Suppressor macrophage (primary cell): ENCODE measurements around the gene MALL.
A peak's percentile ranks its signal among the peaks of the same experiment; 100 is the strongest.
"Not testable (repeated sequence)": the region's sequence is repeated elsewhere in the genome, so short reads cannot be mapped to it uniquely, and the experiment has no call there.

Experiments used
- DNase-seq, 4 experiments: peaks; one replicate each; pipeline ENCODE4 v3.0.0-alpha.2; 2020 to 2022

Gene MALL

DNA sequence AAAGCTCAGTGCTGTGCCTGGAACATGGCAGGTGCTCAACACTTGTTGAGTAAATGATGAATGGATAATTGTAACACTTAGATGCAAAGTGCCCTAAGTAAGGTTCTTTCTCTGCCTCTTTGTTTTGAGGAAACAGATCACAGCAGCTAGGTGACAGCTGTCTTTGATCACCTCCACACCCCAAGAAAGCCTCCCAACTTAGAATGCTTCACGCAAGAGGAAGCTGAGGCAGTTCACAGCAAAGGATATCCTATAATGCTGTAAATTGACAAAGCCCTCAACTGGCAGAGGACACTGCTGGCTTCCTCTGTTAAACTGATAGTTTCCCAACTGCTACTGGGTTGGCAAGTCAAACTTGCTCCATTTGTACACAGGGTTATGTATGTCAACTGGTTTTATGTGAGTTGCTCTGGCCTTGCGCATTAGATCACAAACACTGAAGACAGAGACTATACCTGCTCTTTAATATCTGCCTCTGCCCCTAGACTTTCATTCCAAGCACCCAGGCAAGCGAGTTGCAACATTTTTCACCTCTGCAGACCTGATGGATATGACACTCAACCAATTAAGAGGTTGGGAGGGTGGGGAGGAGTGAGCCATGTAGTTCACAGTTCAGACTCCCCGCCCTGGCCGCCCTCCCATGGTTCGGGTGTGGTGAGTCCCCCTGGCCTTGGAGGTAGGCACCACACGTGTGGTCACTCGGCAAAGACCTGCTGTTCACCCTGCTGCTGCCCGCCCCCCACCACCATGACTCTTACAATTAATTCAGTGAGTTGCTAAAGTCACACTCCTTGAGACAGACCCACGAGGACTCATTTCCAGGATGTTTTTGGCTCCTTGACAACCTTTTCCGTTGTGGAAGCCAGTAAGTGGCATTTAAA is 4.8 kb upstream of the MALL start:
- DNase-seq = no peak

DNA sequence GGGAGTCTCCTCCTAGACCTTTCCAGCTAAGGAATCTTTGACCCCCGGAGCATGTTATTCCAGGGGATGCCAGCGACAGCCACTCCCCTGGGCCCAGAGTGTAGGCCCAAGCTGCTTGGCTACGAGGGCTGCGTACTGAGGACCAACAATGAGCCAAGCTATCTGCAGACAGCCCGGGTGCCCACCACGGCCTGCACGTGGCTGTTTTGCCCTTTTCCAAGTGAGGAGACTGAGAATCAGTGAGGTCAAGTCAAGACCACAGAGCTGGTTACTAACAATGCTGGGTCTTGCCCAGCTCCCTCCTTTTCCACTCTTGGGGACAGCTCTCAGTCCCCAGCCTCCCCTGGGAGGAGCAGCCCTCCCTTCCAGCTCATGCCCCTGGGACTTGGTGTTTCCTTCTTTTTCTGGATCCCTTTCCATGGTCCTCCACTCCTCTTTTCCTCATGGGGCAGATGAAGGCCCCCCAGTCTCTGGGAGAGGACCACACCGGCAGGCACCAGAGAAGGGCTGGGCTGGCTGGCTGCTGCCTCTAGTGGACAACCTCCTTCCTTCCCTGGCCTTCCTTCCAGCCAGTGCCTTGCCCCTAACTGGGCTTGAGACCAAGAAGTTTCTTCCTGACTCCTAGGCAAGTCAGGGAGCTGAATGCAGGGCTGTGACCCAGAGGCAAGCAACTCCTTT is 550 bp upstream of the MALL start:
- DNase-seq = peak in 3 of 4 experiments; percentile 14 to 23 (median 14)

DNA sequence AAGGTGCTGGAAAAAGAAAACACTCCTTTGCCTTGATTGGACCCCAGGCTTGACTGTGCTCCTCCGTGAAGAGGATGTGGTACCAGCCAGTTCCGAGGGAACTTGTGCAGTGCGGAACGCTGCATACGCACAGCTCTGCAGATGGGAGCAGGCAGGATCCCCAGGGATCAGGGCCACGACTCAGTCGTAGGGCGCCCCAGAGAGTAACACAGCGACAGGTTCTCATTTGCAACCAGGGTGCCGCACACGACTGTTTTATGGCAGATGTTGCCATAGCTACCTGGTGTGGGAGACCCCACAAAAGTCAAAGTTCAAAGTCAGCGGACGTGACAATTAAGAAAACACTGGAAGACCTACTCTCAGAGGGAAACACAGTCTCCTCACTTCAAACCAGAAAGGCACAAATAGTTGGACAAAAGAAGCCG is 779 bp downstream of the MALL start:
- DNase-seq = no peak

DNA sequence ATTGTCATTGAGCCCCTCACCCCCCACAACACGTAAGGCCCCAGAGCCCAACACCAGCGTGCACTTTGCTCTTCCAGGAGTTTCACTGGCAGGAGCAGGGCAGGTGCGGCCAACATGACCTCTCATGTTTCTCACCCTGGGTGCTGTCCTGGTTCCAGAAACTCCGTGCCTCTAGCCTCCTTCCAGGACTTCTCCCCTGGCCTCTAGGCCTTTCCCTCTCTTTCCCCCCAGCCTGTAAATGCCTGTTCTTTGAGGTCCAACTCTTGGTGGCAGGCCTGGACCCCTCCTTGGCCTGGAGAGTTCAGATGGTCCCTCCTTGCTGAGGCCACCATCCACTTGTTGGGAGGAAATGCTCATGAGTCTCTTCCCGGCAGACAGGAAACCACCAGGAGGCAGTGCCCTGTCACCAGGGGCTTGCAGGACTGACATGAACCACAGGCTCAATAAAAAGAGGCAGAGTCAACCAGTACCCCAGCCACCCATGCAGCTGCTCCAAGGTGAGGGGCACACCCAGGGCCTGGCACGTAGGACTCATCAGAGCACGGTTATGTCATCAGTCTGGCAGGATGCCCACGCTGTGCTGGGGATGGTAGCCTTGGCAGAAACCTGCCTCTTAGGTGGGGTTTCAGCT is 1.5 kb downstream of the MALL start:
- no peak for DNase-seq

DNA sequence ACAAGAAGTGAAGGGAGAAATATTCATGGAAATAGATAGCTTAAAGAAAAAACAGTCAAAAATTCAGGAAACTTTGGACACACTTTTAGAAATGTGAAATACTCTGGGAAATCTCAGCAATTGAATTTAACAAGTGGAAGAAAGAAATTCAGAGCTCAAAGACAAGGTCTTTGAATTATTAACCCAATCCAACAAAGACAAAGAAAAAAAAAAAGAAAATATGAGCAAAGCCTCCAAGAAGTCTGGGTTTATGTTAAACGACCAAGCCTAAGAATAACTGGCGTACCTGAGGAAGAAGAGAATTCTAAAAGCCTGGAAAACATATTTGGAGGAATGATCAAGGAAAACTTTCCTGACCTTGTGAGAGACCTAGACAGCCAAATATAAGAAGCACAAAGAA is 7.3 kb downstream of the MALL start:
- not testable (repeated sequence) for DNase-seq

DNA sequence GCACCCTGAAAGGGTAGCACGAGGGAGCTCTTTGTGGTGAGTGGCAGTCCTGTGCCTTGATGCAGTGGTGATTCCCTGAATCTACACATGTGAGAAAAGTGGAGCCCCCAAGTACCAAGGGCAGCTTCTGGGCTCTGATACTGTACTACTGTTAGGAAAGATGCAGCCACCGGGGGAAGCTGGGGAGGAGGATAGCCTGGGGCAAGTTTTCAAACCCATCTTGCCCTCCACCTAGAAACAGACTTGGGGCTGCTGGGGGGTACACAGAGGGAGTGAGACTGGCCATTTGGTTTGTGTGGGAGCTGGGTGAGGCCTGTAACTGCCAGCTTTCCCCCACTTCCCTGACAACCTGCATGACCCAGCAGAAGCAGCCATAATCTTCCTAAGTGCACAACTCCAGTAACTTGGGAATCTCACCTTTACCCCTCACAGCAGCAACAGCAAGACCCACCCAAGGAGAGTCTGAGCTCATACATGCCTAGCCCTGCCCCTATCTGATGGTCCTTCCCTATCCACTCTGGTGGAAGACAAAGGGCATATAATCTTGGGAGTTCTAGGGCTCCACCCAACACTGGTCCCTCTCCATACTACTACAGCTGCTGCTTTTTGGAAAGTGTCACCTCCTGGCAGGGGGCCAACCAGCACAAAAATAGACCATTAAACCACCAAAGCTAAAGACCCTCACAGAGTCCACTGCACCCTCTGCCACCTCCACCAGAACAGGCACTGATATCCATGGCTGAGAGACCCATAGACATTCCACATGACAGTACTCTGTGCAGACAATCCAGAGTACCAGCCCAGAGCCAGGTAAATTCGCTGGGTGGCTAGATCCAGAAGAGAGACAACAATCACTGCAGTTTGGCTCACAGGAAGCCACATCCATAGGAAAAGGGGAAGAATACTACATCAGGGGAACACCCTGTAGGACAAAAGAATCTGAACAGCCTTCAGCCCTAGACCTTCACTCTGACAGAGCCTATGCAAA is 8.2 kb downstream of the MALL start:
- peak in 1 of 4 experiments; percentile 6 for DNase-seq

DNA sequence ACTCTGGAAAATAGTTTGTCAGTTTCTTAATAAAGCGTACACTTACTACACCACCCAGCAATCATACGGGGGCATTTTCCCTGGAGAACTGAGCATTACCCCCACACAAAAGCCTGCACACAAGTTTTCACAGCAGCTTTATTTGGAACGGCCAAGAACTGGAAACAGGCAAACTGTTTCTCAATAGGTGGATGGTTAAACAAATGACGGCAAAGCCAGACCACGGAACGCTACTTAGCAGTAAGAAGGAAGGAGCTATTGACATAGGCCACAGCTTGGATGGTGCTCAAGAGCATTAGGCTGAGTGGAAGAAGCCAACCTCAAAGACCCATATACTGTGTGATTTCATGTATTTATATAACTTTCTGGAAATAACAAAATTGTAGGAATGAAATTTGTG is 9.0 kb downstream of the MALL start:
- DNase-seq = no peak

DNA sequence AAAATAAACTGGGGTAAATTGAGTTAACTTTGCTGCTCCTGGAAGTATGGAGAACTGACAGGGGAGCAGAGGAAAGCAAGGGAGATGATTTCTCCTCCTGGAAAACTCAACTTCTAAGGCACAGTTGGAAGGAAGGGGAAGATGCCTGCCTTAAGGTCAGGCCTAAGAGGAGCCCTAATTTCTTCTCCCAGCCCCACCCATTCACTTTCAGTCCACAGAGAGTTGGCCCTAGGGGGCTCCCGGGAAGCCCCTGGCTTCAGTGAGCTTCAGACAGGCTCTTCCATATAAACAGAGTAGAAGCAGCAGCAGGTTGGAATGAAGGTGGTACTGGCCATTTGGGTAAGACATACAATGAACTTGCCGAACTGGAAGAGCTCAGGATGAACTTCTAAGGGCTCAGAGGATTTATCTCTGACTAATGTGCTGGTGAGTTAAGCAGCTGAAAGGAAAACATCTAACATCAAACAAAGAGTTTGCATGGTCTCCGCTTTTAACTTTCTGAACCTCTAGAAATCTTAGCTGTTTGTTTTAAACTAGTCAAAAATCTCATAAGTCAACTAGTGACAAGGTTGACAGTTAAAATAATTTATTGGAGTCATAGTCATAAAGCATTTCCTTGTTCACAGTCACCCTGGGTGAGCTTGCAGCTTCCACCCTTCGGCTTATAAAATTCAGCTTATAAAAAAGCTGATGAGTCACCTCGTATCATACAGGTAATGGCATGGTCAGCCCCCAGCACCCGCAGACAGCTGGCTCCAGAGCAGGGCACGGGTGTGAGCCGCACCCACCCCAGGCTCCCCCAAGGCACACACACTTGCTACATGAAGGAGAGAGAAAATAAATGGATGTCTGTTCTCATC is 9.8 kb downstream of the MALL start:
- no peak for DNase-seq

DNA sequence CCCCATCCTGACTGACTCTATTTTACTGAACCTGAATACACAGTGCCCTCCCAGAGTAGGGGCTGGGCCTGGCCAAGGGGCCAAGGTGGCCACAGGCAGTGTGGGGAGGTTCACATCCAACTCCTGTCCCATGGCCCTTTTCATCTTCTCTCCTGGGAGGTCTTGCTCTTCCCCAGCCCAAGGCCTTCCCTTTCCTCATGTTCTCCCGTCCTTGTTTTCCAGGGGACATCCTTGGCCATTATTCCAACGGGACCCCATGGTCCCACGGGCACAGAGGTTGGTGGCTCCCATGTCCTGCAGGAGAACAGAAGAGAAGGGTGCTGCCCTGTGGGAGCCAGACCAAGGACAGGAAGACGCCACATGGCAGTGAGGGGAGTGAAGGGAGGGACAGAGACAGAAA is 10.4 kb downstream of the MALL start:
- DNase-seq = no peak

DNA sequence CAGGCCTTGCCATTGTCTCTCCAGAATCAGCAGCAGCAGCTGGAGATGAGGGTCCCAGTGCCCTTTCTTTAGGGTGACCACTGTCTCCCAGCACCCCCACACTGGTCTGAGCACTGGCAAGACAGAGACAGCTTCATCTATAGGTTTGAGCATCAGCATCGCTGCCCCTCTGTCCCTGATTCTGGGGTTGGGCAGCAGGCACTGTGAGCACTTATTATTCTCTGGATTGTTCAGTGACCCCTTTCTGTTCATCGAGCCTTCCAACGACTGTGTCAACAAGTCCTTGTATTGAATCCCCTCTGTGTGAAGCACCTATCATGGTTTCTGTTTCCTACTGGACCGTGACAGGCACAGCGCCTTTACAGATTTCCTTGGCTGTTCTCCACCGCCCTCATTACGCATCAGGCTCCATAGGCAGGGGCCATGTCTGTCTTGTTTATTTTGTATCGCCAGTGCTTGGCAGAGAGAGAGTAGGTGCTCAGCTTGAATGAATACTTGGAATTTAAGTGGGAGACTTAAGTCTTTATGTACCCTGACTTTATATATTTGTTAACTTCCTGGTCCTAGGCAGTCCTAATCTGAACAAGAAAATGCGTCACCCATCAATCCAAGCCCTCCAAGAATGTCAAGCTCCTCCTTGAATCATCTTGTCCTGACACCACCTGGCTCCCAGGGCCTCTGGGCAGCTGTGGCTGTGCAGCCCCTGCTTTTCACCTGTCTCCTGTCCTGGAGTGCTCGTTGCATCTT is 11.4 kb downstream of the MALL start:
- no peak for DNase-seq

DNA sequence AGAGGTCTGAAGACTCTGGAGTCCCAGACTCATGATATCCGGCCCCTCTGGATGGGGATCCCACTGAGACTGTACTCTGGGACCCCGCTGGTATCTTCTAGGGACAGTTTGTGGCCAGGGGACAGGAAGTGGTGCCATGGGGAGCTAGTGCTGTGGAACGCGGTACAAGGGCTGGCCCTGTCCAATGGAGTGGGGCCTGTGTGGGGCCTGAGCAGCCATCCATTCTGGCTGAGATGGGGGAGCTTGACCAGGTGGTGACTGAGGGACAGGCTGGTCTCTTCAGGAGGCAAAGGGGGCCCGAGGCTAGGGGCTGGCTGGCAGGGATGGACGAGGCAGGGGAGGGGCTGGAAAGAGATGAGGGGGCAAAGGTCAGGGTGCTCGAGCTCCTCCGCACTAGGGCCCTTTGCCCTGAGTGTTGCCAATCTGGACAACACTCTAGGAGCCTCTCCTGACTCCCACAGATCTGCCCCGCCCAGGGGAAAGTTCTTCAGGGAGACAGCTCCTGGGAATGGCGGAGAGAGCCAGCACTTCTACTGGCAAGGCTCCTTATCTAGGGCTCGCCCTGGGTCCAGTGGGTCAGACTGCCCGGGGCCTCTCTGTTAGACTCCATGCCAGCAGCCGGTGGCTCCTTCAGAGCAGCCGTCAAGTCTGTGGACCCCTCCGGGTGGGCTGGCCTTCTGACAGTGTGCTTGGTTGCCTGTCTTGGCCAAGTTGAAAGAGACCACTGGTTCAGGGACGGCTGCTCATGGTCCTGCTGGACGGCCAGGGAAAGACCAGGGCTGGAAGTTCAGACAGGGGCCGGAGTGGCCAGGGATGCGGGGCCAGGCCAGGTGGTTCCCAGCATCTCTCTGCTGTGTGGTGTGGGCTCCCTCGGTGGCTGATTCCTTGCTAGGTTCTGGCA is 12.3 kb downstream of the MALL start:
- no peak for DNase-seq

DNA sequence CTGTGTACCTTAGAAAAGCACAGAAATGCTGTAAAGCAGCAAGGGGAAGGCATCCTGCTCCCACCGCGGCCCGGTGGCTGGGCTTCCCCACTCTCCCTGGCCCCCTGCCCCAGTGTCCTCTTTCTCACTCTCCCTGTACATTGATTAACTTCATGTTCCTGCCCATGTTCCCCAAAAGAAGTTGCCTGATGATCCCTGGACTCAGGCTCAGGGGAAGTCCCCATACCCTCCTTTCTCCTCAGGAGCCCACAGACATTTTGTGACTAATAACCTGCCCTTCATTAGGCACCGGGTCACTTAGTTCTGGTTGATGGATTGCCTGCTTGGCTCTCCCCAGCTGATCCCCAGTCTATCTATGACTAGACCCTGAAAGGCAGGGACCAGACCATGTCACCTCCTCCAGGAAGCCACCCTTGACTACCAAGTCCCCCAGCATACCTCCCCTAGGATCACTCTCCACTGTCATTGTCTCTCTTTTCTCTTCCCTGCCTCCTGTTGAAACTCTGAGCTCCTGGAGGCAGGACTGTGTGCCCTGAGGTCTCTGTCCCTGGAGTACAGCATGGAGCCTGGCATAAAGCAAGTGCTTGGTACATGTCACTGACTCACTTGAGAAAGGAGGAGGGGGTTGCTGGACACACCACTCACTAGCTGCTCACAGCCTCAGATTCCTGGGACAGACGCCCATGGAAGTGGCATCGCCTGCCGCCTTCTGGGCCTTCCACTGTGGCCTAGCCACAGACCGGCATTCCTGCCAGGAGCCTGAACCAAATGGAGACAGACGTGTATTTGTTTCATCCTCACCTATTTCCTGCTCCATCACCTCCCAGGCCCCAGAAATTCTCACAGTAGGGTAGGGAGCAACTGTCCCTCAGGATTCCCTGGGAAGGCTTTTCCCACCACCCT is 13.5 kb downstream of the MALL start:
- DNase-seq = peak in 2 of 4 experiments; percentile 8 to 34

DNA sequence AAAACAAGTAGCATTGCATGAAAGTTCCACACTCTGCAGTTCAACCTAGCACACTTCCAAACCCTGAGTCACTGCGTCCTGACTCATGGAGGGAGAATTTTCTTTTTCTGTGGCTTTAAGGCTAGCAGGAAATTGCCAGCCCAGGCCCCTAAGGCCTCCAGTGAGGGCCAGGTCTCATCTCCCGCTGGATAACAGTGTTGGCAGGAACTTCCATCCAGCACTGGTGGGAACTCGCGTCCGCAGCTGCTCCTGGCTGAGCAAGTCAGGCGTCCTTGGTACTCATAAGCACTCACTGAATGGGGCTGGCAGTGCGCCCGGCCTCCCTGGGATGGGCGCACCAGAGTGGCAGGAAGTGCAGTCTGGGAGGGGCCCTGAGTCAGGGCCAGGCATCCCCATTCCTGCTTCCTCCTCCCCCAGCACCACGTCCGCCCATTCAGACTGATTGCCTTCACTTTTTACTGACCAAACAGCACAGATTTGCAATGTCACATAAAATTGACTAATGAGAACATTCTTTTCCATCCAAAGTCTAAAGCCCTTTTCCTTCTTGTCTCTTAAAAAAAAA is 14.3 kb downstream of the MALL start:
- DNase-seq = peak; percentile 87 to 91 (median 90)

DNA sequence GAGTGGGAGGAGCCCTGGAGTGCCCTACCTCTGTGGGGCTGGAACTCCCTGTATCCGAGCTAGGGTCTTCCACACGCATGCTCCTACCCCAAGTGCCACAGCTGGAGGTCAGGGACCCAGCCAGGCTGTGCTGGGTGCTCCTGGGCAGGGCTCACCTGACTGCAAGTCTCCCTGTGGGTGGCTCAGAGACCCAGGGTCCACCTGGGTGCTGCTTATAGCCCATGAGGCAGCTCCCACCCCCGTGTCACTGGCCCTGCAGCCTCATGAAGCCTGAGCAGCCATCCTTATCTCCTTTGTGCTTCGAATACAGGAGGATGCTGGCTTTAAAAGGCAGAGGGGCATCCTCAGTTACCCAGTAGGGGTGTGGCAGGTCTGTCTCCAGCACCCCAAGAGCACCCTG is 14.7 kb downstream of the MALL start:
- not testable (repeated sequence) for DNase-seq

DNA sequence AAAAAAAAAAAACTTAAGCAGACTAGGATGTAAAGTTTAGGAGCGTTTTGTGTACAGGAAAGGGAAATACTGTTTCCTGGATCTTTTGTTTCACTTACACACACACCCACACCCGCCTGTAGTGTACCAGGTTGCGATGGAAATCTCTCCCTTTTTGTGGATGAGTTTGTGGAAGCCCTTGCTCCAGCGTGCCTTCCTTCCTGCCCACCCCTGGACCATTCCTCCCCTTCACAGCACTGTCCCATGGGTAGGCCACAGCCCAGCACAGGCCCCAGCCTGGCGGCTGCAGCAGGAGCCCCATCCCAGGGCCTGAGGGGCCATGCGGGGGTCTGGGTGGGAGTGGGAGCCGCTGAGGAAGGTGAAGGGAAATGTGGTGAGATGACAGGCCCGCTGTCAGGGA is 15.1 kb downstream of the MALL start:
- no peak for DNase-seq

DNA sequence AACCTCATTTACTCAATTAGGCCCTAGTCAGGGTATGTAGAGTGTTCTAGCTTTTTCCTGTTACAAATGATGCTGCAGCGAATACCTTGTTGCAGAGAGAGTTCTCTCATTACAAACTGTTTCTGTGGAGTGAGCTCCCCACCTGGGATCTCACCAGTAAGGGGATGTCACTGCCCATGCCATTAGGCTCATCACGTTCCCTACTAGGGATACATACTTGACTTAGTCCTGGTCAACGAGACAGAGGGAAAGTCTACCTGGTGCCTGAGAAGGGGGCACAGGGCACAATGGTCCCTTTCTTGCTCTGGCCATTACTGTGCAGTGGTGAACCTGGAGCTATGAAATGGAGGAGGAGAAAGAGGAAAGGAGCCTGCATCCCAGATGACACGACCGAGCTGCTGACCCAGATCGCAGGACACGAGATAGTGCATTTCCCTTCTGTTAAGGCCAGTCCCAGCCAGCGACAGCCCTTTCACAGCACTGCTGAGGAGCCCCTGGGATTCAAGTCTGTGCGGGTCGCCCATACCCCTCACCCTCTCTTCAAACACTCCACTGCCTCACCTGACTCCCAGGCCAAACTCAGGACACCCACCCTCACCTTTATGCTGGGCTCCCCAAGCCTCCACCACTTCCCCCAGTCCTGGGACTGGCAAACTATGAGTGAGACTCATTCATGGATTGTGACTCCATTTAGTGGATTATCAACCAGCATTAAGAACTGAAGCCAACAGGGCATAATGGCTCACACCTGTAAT is 16.0 kb downstream of the MALL start:
- DNase-seq = no peak

DNA sequence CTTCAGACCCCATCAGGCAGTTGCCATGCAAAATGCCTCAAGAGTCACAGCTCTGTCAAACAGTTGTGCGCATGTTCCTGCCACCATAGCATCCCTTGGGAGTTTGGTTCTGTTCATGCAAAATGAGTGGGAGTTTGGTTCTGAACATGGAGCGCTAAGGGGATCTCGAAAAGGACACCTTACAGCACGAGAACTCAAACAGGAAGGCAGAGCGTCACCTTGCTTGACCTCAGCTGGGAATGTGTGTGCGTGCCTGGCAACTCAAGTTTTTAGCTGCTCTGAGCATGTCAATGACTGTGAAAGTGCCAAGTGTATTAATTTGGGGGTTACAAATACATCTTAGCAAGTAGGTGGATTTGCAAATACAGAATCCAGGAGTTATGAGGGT is 16.6 kb downstream of the MALL start:
- DNase-seq = no peak
